ENCODE measurements around the gene VDR.

Gene VDR

DNA sequence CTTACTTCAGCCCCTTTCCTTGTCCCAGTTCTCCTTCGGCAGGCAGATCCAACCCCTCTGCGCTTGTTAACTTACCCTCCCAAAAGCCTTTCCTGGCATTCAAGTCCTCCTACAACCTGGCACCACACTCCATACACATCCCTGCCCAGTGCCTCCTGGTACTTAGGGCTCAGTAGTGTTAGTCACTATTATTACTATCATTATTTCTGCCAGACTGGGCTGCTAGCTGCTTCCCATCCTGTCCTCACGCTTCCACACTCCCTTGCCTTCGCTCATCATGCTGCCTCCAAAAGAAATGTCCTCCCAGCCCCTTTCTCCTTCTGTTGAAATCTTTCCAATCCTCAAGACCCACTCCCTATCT is 83.5 kb downstream of the VDR start:
- TF ChIP-seq CSDC2 (CRISPR knock-in tag; IDR thresholded peaks at IDR 0.05) (no peak), OSR1 (CRISPR knock-in tag; IDR thresholded peaks at IDR 0.05) (no peak), BACH2 (CRISPR knock-in tag; IDR thresholded peaks at IDR 0.05; ENCODE audit: borderline replicate concordance) (no peak), TCF4 (CRISPR knock-in tag; IDR thresholded peaks at IDR 0.05; ENCODE audit: borderline replicate concordance) (no peak), ESRRG (CRISPR knock-in tag; IDR thresholded peaks at IDR 0.05) (no peak), CSRNP3 (CRISPR knock-in tag; IDR thresholded peaks at IDR 0.05) (no peak), ZNF70 (CRISPR knock-in tag; IDR thresholded peaks at IDR 0.05) (no peak), TOX (CRISPR knock-in tag; IDR thresholded peaks at IDR 0.05; ENCODE audit: borderline replicate concordance) (no peak), ISL1 (CRISPR knock-in tag; IDR thresholded peaks at IDR 0.05) (no peak)
- no peak for ATAC-seq

GRCh38 chr12:47820631-47821345 is 84.0 kb downstream of the VDR start:
- peak; percentile 11; the same call in 1 of the 2 replicates for TF ChIP-seq ISL1 (CRISPR knock-in tag; IDR thresholded peaks at IDR 0.05)
- no peak for TF ChIP-seq ESRRG (CRISPR knock-in tag; IDR thresholded peaks at IDR 0.05)
- no peak for TF ChIP-seq GLIS3 (CRISPR knock-in tag; IDR thresholded peaks at IDR 0.05)
- TF ChIP-seq, protein P1, sequence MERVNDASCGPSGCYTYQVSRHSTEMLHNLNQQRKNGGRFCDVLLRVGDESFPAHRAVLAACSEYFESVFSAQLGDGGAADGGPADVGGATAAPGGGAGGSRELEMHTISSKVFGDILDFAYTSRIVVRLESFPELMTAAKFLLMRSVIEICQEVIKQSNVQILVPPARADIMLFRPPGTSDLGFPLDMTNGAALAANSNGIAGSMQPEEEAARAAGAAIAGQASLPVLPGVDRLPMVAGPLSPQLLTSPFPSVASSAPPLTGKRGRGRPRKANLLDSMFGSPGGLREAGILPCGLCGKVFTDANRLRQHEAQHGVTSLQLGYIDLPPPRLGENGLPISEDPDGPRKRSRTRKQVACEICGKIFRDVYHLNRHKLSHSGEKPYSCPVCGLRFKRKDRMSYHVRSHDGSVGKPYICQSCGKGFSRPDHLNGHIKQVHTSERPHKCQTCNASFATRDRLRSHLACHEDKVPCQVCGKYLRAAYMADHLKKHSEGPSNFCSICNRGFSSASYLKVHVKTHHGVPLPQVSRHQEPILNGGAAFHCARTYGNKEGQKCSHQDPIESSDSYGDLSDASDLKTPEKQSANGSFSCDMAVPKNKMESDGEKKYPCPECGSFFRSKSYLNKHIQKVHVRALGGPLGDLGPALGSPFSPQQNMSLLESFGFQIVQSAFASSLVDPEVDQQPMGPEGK (CRISPR knock-in tag; IDR thresholded peaks at IDR 0.05; ENCODE audit: borderline replicate concordance) = peak; percentile 89
- no peak for TF ChIP-seq ZC3H10 (CRISPR knock-in tag; IDR thresholded peaks at IDR 0.05)
- no peak for TF ChIP-seq SNAI2 (CRISPR knock-in tag; IDR thresholded peaks at IDR 0.05)
- TF ChIP-seq, protein P2, sequence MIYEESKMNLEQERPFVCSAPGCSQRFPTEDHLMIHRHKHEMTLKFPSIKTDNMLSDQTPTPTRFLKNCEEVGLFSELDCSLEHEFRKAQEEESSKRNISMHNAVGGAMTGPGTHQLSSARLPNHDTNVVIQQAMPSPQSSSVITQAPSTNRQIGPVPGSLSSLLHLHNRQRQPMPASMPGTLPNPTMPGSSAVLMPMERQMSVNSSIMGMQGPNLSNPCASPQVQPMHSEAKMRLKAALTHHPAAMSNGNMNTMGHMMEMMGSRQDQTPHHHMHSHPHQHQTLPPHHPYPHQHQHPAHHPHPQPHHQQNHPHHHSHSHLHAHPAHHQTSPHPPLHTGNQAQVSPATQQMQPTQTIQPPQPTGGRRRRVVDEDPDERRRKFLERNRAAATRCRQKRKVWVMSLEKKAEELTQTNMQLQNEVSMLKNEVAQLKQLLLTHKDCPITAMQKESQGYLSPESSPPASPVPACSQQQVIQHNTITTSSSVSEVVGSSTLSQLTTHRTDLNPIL (CRISPR knock-in tag; IDR thresholded peaks at IDR 0.05; ENCODE audit: low read depth) = 0 out of 2 replicates have a peak, but pooled peaks have one; percentile 45
- TF ChIP-seq ZNF70 (CRISPR knock-in tag; IDR thresholded peaks at IDR 0.05) = 0 out of 2 replicates have a peak, but pooled peaks have one; percentile 22
- TF ChIP-seq ARNTL (CRISPR knock-in tag; IDR thresholded peaks at IDR 0.05; ENCODE audit: borderline replicate concordance, low read depth) = no peak
- ATAC-seq = peak; percentile 90

- ATAC-seq = peak; percentile 50
These were observed 84.7 kb downstream of the VDR start, which contains the start of gene HDAC7 for GRCh38 chr12:47819896-47820630. Gene HDAC7 (minus strand): TSS chr12:47819903. CDS start chr12:47819785, 118 bp downstream.

GRCh38 chr12:47819138-47819895 is 85.5 kb downstream of the VDR start:
- ATAC-seq = peak; percentile 5
- no peak for TF ChIP-seq GLIS3 (CRISPR knock-in tag; IDR thresholded peaks at IDR 0.05)
- no peak for TF ChIP-seq ARNTL (CRISPR knock-in tag; IDR thresholded peaks at IDR 0.05; ENCODE audit: borderline replicate concordance, low read depth)
- no peak for TF ChIP-seq RARB (CRISPR knock-in tag; IDR thresholded peaks at IDR 0.05)
- TF ChIP-seq, protein P3, sequence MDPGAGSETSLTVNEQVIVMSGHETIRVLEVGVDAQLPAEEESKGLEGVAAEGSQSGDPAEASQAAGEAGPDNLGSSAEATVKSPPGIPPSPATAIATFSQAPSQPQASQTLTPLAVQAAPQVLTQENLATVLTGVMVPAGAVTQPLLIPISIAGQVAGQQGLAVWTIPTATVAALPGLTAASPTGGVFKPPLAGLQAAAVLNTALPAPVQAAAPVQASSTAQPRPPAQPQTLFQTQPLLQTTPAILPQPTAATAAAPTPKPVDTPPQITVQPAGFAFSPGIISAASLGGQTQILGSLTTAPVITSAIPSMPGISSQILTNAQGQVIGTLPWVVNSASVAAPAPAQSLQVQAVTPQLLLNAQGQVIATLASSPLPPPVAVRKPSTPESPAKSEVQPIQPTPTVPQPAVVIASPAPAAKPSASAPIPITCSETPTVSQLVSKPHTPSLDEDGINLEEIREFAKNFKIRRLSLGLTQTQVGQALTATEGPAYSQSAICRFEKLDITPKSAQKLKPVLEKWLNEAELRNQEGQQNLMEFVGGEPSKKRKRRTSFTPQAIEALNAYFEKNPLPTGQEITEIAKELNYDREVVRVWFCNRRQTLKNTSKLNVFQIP (CRISPR knock-in tag; IDR thresholded peaks at IDR 0.05; ENCODE audit: borderline replicate concordance, low read depth) = no peak
- TF ChIP-seq, protein P1 (CRISPR knock-in tag; IDR thresholded peaks at IDR 0.05; ENCODE audit: borderline replicate concordance) = no peak
- TF ChIP-seq ZNF565 (CRISPR knock-in tag; conservative IDR thresholded peaks at IDR 0.05; ENCODE audit: low read depth) = no peak
- no peak for TF ChIP-seq ZFP30 (CRISPR knock-in tag; IDR thresholded peaks at IDR 0.05)
- TF ChIP-seq TOX (CRISPR knock-in tag; IDR thresholded peaks at IDR 0.05; ENCODE audit: borderline replicate concordance) = no peak
- no peak for TF ChIP-seq BACH2 (CRISPR knock-in tag; IDR thresholded peaks at IDR 0.05; ENCODE audit: borderline replicate concordance)
- no peak for TF ChIP-seq ISL1 (CRISPR knock-in tag; IDR thresholded peaks at IDR 0.05)
- TF ChIP-seq ZC3H10 (CRISPR knock-in tag; IDR thresholded peaks at IDR 0.05) = no peak
- TF ChIP-seq, protein P2 (CRISPR knock-in tag; IDR thresholded peaks at IDR 0.05; ENCODE audit: low read depth) = no peak
- TF ChIP-seq OSR1 (CRISPR knock-in tag; IDR thresholded peaks at IDR 0.05) = no peak
- no peak for TF ChIP-seq ZNF8 (CRISPR knock-in tag; IDR thresholded peaks at IDR 0.05)
- TF ChIP-seq ZFP3 (CRISPR knock-in tag; IDR thresholded peaks at IDR 0.05) = no peak
- TF ChIP-seq TCF4 (CRISPR knock-in tag; IDR thresholded peaks at IDR 0.05; ENCODE audit: borderline replicate concordance) = no peak

More at GRCh38 chr12:47819896-47820630, 84.7 kb downstream of the VDR start, which contains the start of gene HDAC7:
- no peak for TF ChIP-seq CSDC2 (CRISPR knock-in tag; IDR thresholded peaks at IDR 0.05)
